HCT116 (cell line): ENCODE measurements around the gene TALDO1. TPM values are rescaled to one million over a fixed set of nuclear protein-coding genes. Genes with fewer than 3 reads are reported as not detected.

Experiments used
- ATAC-seq: fragments of 200-7000 bp; cut with Tn5 transposase; 2 replicates; pipeline ENCODE4 v1.9.1; 2020; ENCODE audit warnings: mild to moderate bottlenecking, moderate library complexity
- BruUV-seq: library from RNA; stranded (reverse); fragments of 400-500 nt; replicated peaks from 2 replicates; lab custom pipeline; 2021; lab: Mats Ljungman, UMichigan
- CTCF ChIA-PET: fragments of 300-600 bp; sonication (Branson Sonifier 250); formaldehyde crosslinking; loops from one replicate; lab custom pipeline; 2021; ENCODE audit warnings: antibody characterized with exemption; lab: Charles Lee
- POLR2A ChIA-PET: fragments of 300-600, 350-600 bp; sonication (Branson Sonifier 250); formaldehyde crosslinking; loops from one replicate; lab custom pipeline; 2021; ENCODE audit warnings: antibody characterized with exemption; lab: Charles Lee
- RAD21 ChIA-PET, 2 experiments: fragments of 300-600 bp; sonication (Branson Sonifier 250); formaldehyde crosslinking; loops; one replicate each; lab custom pipeline; 2023; ENCODE audit warnings: low total read pairs in 2 of 2; ENCODE audit not compliant: uncharacterized antibody in 2 of 2, unreplicated experiment in 2 of 2, low non-redundant PET in 1 of 2; lab: Charles Lee
- DNase-seq: peaks from one replicate; pipeline ENCODE4 v3.0.0-alpha.2; 2010; ENCODE audit warnings: low read depth, low spot score
- H2AFZ ChIP-seq: fragments of 200-600 bp; shearing (Covaris generic), sonication (generic); 2 replicates; pipeline ENCODE4 v1.6.1; 2017; ENCODE audit warnings: low read depth, mixed run types, mixed read lengths, antibody characterized with exemption, low read length; ENCODE audit not compliant: poor library complexity, severe bottlenecking
- H3K27ac ChIP-seq: 2 replicates; pipeline ENCODE4 v1.5.1; 2012; ENCODE audit warnings: low read depth, low read length
- H3K27me3 ChIP-seq: fragments of 200-600 bp; sonication (generic); 2 replicates; pipeline ENCODE4 v1.6.1; 2016; ENCODE audit warnings: mixed run types, low read length, mixed read lengths; ENCODE audit not compliant: insufficient read depth
- H3K36me3 ChIP-seq, 2 experiments: fragments of 200-500 bp in 1 of 2; fragments of 200-600 bp in 1 of 2; sonication (Bioruptor generic) in 1 of 2; sonication (generic) in 1 of 2; 2 replicates each; pipeline versions ENCODE4 v1.5.1 to v1.6.1; 2014 to 2016; ENCODE audit warnings: low read length in 2 of 2, inconsistent platforms in 1 of 2, mixed read lengths in 1 of 2, mixed run types in 1 of 2; ENCODE audit not compliant: insufficient read depth in 2 of 2, control insufficient read depth in 1 of 2
- H3K4me1 ChIP-seq, 2 experiments: fragments of 200-600 bp in 1 of 2; sonication (generic) in 1 of 2; 2 replicates each; pipeline versions ENCODE4 v1.5.1 to v1.6.1; 2012 to 2017; ENCODE audit warnings: low read length in 2 of 2, inconsistent platforms in 1 of 2, mild to moderate bottlenecking in 1 of 2, mixed read lengths in 1 of 2, mixed run types in 1 of 2, moderate library complexity in 1 of 2; ENCODE audit not compliant: insufficient read depth in 2 of 2, control insufficient read depth in 1 of 2
- H3K4me2 ChIP-seq: fragments of 200-600 bp; sonication (generic); 2 replicates; pipeline ENCODE4 v1.6.1; 2017; ENCODE audit warnings: mixed run types, low read length, mixed read lengths
- H3K4me3 ChIP-seq, 2 experiments: fragments of 200-600 bp in 1 of 2; sonication (generic) in 1 of 2; replicated peaks in 1 of 2; 2 replicates each; pipeline ENCODE4 v1.5.1; 2011 to 2016; ENCODE audit warnings: low read length in 2 of 2, control low read depth in 1 of 2, low read depth in 1 of 2, mild to moderate bottlenecking in 1 of 2, mixed read lengths in 1 of 2, mixed run types in 1 of 2
- H3K79me2 ChIP-seq: fragments of 200-600 bp; sonication (generic); 2 replicates; pipeline ENCODE4 v1.6.1; 2017; ENCODE audit warnings: mild to moderate bottlenecking, mixed run types, low read length, moderate library complexity, mixed read lengths; ENCODE audit not compliant: insufficient read depth
- H3K9ac ChIP-seq: fragments of 200-600 bp; sonication (generic); 2 replicates; pipeline ENCODE4 v1.6.1; 2016; ENCODE audit warnings: low read length, mixed read lengths
- H3K9me2 ChIP-seq: fragments of 200-600 bp; sonication (generic), shearing (Covaris generic); 2 replicates; pipeline ENCODE4 v1.6.1; 2017; ENCODE audit warnings: mixed run types, mild to moderate bottlenecking, moderate library complexity; ENCODE audit not compliant: insufficient read depth
- H3K9me3 ChIP-seq, 2 experiments: fragments of 200-500 bp in 1 of 2; fragments of 200-600 bp in 1 of 2; sonication (Bioruptor generic) in 1 of 2; sonication (generic) in 1 of 2; 2 replicates each; pipeline ENCODE4 v1.6.1; 2014 to 2017; ENCODE audit warnings: low read length in 2 of 2, mixed read lengths in 2 of 2, inconsistent platforms in 1 of 2, low read depth in 1 of 2, mild to moderate bottlenecking in 1 of 2, mixed run types in 1 of 2, moderate library complexity in 1 of 2; ENCODE audit not compliant: control insufficient read depth in 1 of 2, insufficient read depth in 1 of 2
- H4K20me1 ChIP-seq: fragments of 200-600 bp; sonication (generic), shearing (Covaris generic); 2 replicates; pipeline ENCODE4 v1.6.1; 2017; ENCODE audit warnings: mixed run types, mild to moderate bottlenecking, moderate library complexity; ENCODE audit not compliant: insufficient read depth
- ATF3 ChIP-seq: IDR thresholded peaks from 2 replicates; pipeline ENCODE4 v1.6.1; 2012
- CBX3 ChIP-seq: IDR thresholded peaks from 2 replicates; pipeline ENCODE4 v1.6.1; 2012; ENCODE audit warnings: low read depth
- EGR1 ChIP-seq: IDR thresholded peaks from 2 replicates; pipeline ENCODE4 v1.6.1; 2012; ENCODE audit warnings: low read depth
- ELF1 ChIP-seq: IDR thresholded peaks from 2 replicates; pipeline ENCODE4 v1.6.1; 2012; ENCODE audit warnings: low read depth, borderline replicate concordance
- EZH2 ChIP-seq: fragments of 200-600 bp; sonication (generic); IDR thresholded peaks from 2 replicates; pipeline ENCODE4 v1.6.1; 2017; ENCODE audit warnings: antibody characterized with exemption, mixed run types
- EZH2phosphoT487 ChIP-seq: fragments of 200-600 bp; IDR thresholded peaks from 2 replicates; pipeline ENCODE4 v1.6.1; 2018; ENCODE audit warnings: antibody characterized with exemption, borderline replicate concordance
- JUND ChIP-seq: IDR thresholded peaks from 2 replicates; pipeline ENCODE4 v1.6.1; 2012
- MAX ChIP-seq: IDR thresholded peaks from 2 replicates; pipeline ENCODE4 v1.6.1; 2012
- POLR2A ChIP-seq: IDR thresholded peaks from 2 replicates; pipeline ENCODE4 v1.7.0; 2011; ENCODE audit warnings: borderline replicate concordance; ENCODE audit not compliant: insufficient read depth, insufficient read length; ENCODE audit errors: extremely low read depth
- POLR2AphosphoS5 ChIP-seq: IDR thresholded peaks from 2 replicates; pipeline ENCODE4 v1.6.1; 2011; ENCODE audit warnings: mild to moderate bottlenecking, low read depth, low read length, moderate library complexity
- RAD21 ChIP-seq: IDR thresholded peaks from 2 replicates; pipeline ENCODE4 v1.6.1; 2012; ENCODE audit warnings: low read depth, mild to moderate bottlenecking
- REST ChIP-seq: IDR thresholded peaks from 2 replicates; pipeline ENCODE4 v1.6.1; 2012; ENCODE audit warnings: low read depth
- SIN3A ChIP-seq: IDR thresholded peaks from 2 replicates; pipeline ENCODE4 v1.6.1; 2012; ENCODE audit warnings: low read depth
- SP1 ChIP-seq: IDR thresholded peaks from 2 replicates; pipeline ENCODE4 v1.6.1; 2012; ENCODE audit warnings: low read depth
- YY1 ChIP-seq: IDR thresholded peaks from 2 replicates; pipeline ENCODE4 v1.6.1; 2011; ENCODE audit warnings: low read length, low read depth, moderate library complexity, mild to moderate bottlenecking; ENCODE audit not compliant: insufficient replicate concordance; ENCODE audit errors: extremely low read depth
- ZFX ChIP-seq: fragments of 450-650 bp; IDR thresholded peaks from 2 replicates; pipeline ENCODE4 v1.6.1; 2017
- ZNF274 ChIP-seq: fragments of 200-500 bp; sonication (Bioruptor generic); IDR thresholded peaks from 2 replicates; pipeline ENCODE4 v1.6.1; 2014; ENCODE audit warnings: mild to moderate bottlenecking, low read depth, low read length, inconsistent platforms
- intact Hi-C: fragments of 100-400 bp; cut with micrococcal nuclease; formaldehyde crosslinking; loops from 2 replicates; pipeline ENCODE4 v1.10.0; 2022
- total RNA-seq: library from RNA; stranded (reverse); gene quantifications from one replicate; pipeline ENCODE4 v1.2.1, GENCODE V29; 2021; ENCODE audit not compliant: unreplicated experiment

The TALDO1 gene
- total RNA-seq, 1 experiment from 2014 or later = 242 TPM

GRCh38 chr11:791658-792534 is 44.6 kb downstream of the TALDO1 start:
- peaks cover 0 to 4% of the 10 kb centered on the region in 2 experiments; a peak in 1 of 4 replicates for H3K36me3 ChIP-seq

More at GRCh38 chr11:791658-792534, 44.6 kb downstream of the TALDO1 start:
- no peak overlapping the region for H3K4me2 ChIP-seq
- H3K9me3 ChIP-seq = no peaks in the 10 kb centered on the region
- H3K27ac ChIP-seq = no peak overlapping the region; the same call in 1 of the 2 replicates
- no peak for ATAC-seq
- intact Hi-C loops = no loop called here
- no peak for TF ChIP-seq POLR2AphosphoS5
- no peak for TF ChIP-seq SIN3A
- TF ChIP-seq JUND = no peak
- TF ChIP-seq EZH2 = no peak
- TF ChIP-seq EGR1 = no peak
- TF ChIP-seq POLR2A = no peak
- no peak for TF ChIP-seq MAX
- no peak for TF ChIP-seq ZFX
- TF ChIP-seq EZH2phosphoT487 = no peak
- TF ChIP-seq ELF1 = no peak
- no peak for TF ChIP-seq REST
- no peak for TF ChIP-seq ATF3
- no peak for TF ChIP-seq SP1
- TF ChIP-seq YY1 = no peak
- TF ChIP-seq CBX3 = no peak
- TF ChIP-seq RAD21 = no peak
- no peak for TF ChIP-seq ZNF274
- peaks cover 21% of the 10 kb centered on the region for H3K79me2 ChIP-seq
- ChIA-PET CTCF (no interaction called here), POLR2A (no interaction called here), RAD21 (no interaction called here)
- H3K4me3 ChIP-seq = no peak overlapping the region
- no peaks in the 10 kb centered on the region for H3K27me3 ChIP-seq
- H3K9ac ChIP-seq = no peak overlapping the region
- no peaks in the 10 kb centered on the region for H3K9me2 ChIP-seq
- BruUV-seq = no TSS peak
- DNase-seq = no peak
- no peak overlapping the region for H2AFZ ChIP-seq
- H4K20me1 ChIP-seq = no peaks in the 10 kb centered on the region
- peaks cover 16 to 42% of the 10 kb centered on the region in 2 experiments for H3K4me1 ChIP-seq
